WTC11 (cell line): ENCODE results near the gene PTPRO.

Experiments used
- RELA ChIP-seq: sonication (generic); formaldehyde crosslinking; IDR thresholded peaks from 2 replicates; pipeline ENCODE4 v1.8.1; 2022; ENCODE audit warnings: missing genetic modification reagents, mild to moderate bottlenecking, borderline replicate concordance
- TF ChIP-seq, protein P1 (sequence below): fragments of 200-600 bp; IDR thresholded peaks from 2 replicates; pipeline ENCODE4 v1.8.0; 2022; ENCODE audit warnings: antibody characterized with exemption

DNA sequence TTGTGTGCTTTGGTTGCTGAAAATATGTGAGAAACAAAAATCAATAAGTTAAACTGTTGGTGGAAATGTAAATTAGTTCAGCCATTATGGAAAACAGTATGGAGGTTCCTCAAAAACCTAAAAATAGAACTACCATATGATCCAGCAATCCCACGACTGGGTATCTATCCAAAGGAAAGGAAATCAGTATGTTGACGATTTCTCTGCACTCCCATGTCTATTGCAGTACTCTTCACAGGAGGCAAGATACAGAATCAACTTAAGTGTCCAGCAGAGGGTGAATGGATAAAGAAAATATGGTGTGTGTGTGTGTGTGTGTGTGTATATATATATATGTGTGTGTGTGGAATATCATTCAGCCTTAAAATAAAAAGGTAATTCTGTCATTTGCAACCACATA lies 159.5 kb downstream of the PTPRO start:
- TF ChIP-seq, protein P1, sequence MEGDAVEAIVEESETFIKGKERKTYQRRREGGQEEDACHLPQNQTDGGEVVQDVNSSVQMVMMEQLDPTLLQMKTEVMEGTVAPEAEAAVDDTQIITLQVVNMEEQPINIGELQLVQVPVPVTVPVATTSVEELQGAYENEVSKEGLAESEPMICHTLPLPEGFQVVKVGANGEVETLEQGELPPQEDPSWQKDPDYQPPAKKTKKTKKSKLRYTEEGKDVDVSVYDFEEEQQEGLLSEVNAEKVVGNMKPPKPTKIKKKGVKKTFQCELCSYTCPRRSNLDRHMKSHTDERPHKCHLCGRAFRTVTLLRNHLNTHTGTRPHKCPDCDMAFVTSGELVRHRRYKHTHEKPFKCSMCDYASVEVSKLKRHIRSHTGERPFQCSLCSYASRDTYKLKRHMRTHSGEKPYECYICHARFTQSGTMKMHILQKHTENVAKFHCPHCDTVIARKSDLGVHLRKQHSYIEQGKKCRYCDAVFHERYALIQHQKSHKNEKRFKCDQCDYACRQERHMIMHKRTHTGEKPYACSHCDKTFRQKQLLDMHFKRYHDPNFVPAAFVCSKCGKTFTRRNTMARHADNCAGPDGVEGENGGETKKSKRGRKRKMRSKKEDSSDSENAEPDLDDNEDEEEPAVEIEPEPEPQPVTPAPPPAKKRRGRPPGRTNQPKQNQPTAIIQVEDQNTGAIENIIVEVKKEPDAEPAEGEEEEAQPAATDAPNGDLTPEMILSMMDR, result no peak
- TF ChIP-seq RELA (CRISPR knock-in tag), result no peak
